ENCODE data around the gene KIAA0753.
"Not testable (repeated sequence)": the region's sequence is repeated elsewhere in the genome, so short reads cannot be mapped to it uniquely, and the experiment has no call there.

Gene KIAA0753

GRCh38 chr17:6599364-6599763 is 41.1 kb downstream of the KIAA0753 start:
- FAIRE-seq, result no peak
- no peak for DNase-seq (ENCODE audit: low spot score)

- DNase-seq (ENCODE audit: low spot score) (no peak), FAIRE-seq (no peak)
These were observed 42.8 kb downstream of the KIAA0753 start for GRCh38 chr17:6597727-6598126.

DNA sequence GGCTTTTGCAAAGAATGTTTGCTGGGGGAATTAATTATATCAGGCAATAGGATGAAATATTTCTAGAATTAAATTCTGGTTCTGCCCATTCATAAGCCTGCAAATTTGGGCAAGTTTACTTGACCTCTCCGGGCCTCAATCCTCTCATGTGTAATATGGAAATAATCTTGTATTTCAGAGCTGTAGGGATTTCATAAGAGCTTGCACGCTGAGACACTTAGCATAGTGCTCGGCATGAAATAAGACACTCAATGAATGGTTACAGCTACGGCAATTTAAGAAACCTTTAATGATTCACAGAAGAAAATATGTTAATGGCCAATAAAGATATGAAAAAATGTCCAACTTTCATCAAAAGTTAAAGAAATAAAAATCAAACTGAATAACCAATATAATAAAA is 43.6 kb downstream of the KIAA0753 start:
- FAIRE-seq, result no peak
- no peak for DNase-seq (ENCODE audit: low spot score)

DNA sequence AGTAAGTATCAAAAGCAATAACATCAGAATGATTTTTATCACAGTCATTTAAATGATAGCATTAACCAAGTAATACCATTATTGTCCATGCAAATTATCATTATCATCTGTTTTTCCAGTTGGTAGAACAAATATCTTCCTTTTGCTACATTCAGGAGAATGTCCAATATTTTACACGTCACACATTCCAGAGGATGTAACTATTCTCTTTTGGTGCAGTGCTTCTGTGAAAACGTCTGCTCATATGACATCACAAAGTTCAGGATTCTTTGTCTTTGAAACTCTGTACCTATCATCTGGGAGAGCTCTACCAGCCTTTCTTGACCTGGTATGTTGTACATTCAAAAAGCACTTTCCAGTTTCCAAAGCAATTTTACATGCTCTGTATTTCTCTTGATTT is 44.0 kb downstream of the KIAA0753 start:
- FAIRE-seq, result no peak
- DNase-seq (ENCODE audit: low spot score), result no peak

DNA sequence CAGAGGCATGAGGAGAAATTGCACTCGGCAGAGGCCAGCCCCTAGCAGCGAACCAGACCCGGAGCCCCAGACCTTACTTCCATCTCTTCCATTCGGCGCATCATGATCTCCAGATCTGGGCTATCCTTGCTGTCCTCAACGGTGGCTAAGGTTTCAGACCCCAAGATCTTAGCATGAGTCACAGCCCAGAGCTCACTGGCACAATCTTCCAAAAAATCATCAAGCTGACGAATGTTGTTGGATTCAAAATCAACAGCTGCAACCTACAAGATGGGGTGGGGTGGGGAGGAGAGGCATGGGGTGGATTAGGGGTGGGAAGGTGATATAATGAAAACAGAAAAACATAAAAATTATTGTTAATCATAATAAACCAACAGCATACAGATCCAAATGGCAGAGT is 44.4 kb downstream of the KIAA0753 start:
- no peak for DNase-seq (ENCODE audit: low spot score)
- no peak for FAIRE-seq

DNA sequence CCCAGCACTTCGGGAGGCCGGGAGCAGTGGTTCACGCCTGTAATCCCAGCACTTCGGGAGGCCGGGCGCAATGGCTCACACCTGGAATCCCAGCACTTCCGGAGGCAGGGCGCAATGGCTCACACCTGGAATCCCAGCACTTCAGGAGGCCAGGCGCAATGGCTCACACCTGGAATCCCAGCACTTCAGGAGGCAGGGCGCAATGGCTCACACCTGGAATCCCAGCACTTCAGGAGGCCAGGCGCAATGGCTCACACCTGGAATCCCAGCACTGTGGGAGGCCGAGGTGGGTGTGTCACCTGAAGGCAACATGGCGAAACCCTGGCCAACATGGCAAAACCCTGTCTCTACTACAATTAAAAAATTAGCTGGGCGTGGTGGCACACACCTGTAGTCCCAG is 47.1 kb downstream of the KIAA0753 start:
- FAIRE-seq; DNase-seq (ENCODE audit: low spot score): not testable (repeated sequence)

DNA sequence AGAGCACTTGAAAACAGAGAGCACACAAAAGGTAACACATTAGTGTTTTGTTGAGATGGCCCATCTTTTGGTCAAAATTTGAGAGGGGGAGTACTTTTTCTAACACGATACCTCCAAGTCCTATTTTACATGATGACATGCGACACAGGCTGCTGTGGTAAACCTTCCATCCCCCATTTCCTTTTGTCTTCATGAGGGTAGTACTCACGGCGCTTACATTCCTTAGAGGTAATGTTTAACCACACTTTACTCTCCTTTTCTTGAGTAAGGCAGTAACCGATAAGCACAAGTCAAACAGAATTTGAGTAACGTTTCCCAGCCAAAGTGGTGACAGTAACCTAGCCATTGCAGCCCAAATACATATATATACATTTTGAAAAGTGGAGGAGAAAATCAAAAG is 48.3 kb downstream of the KIAA0753 start:
- FAIRE-seq, result no peak
- peak; percentile 92 for DNase-seq (ENCODE audit: low spot score)

DNA sequence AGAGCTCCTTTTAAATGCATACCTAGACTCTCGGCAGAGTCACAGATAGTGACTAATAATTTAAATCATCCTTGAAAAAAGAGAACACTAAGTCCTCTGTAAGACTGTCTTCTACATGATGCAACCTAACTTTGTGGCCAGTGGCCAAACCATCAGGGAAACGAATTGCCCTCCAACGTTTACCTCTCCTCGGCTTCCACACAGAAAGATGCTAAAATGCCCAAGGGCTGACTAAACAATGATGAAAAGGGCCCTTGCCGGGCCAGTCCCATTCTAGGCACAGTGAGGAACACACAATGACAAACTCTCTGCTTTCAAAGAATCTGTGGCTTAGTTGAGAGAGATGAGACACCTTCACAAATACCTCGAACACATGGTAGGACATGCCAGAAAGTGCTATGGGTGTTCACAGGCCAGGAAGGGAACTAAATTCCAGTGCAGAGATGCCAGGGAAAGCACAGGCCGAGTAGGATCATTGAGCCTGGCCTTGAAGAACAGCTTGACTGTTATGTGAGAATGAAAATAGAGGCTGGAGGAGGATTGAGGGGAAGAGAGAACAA is 48.8 kb downstream of the KIAA0753 start:
- FAIRE-seq (peak; percentile 98), DNase-seq (ENCODE audit: low spot score) (peak; percentile 95)

DNA sequence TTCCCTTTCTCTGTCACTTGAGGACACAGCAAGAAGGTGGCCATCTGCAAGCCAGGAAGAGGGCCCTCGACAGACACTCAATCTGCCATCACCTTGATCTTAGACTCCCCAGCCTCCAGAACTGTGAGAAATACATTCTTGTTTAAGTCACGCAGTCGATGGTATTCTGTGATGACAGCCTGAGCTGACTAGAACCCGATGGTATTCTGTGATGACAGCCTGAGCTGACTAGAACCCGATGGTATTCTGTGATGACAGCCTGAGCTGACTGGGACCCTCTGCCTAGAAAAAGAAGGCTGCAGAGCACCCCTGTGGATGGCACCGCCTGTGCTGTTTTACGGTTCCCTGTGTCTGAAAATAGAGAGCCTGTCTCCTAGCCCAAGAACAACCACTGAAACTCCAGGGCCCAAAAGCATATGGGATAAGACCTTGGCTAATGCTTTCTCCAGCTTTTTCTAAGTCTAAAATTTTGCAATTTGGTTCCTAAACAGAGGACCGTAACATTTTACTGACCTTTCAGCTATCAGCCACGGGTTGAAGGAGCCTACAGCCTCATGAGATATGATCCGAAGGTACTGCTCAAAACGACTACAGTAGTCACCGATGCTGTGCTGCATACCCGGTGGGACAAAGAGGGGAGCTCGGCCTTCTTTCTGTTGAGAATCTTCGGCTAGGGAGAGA is 51.1 kb downstream of the KIAA0753 start:
- FAIRE-seq (no peak), DNase-seq (ENCODE audit: low spot score) (no peak)

DNA sequence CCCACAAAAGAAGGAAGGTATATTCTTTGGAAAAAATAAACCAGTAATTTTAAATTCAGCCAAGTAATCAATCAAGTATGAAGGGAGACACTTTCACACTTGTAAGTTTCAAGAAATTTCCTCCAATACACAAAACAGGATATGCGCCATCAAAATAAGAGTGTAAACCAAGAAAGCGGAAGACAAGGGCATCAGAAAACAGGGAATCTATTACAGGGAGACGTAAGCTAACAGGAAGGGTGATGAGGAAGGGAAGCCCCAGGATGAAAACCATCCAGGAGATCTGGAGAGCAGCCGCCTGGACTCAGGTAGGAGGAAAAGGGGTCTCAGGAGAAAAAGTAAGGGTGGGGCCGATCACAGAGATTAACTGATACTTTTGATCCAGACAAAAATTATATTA is 52.3 kb downstream of the KIAA0753 start:
- no peak for FAIRE-seq
- DNase-seq (ENCODE audit: low spot score), result no peak

DNA sequence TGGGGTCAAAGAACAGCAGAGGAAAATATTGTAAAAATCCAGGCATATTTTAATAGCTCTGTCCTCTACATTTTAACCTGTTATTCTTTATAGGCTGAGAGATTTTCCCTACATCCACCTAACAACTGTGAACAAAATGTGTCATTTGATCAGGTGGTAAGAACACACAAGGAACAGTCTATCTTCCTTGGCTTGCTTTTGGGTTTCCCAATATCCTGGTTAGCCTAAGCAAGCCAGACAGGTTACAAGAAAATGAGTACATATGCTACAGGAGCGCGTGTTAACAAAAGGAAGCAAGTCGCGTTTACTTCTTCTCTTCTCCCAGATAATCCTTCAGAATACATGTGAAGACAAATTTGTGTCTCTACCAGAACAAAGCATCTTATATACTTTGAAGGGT is 53.2 kb downstream of the KIAA0753 start:
- DNase-seq (ENCODE audit: low spot score) (no peak), FAIRE-seq (no peak)

GRCh38 chr17:6583411-6583810 is 57.1 kb downstream of the KIAA0753 start:
- DNase-seq (ENCODE audit: low spot score) (no peak), FAIRE-seq (no peak)

- no peak for DNase-seq (ENCODE audit: low spot score)
- no peak for FAIRE-seq
These were observed 59.9 kb downstream of the KIAA0753 start for GRCh38 chr17:6580625-6581024.

GRCh38 chr17:6578491-6578890 is 62.0 kb downstream of the KIAA0753 start:
- DNase-seq (ENCODE audit: low spot score) (no peak), FAIRE-seq (no peak)

DNA sequence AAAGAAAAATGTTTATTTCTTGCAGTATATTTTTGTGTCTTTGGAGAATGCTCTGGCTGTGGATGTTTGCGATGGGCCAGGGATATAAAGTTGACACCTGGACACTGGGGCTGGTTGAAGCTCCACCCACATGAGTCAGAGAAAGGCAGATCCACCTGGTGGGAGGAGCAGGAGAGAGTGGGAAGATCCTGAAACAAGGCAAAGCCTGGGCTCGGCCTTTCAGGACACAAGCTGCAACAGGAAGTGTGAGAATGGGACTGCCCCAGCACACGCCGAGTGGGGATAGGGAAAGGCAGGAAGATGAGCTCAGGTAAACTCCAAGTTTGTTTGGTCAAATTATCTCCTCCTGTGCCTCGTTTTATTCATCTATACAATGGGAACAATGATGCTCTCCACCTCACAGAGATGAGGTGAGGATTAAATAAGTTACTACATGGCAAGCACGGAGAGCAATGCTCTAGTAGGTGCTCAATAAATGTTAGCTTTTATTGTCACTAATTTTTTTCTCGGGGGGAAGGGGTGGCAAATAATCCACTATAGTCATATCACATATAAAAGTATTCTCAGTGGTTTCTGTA is 62.7 kb downstream of the KIAA0753 start:
- FAIRE-seq, result no peak
- no peak for DNase-seq (ENCODE audit: low spot score)

DNA sequence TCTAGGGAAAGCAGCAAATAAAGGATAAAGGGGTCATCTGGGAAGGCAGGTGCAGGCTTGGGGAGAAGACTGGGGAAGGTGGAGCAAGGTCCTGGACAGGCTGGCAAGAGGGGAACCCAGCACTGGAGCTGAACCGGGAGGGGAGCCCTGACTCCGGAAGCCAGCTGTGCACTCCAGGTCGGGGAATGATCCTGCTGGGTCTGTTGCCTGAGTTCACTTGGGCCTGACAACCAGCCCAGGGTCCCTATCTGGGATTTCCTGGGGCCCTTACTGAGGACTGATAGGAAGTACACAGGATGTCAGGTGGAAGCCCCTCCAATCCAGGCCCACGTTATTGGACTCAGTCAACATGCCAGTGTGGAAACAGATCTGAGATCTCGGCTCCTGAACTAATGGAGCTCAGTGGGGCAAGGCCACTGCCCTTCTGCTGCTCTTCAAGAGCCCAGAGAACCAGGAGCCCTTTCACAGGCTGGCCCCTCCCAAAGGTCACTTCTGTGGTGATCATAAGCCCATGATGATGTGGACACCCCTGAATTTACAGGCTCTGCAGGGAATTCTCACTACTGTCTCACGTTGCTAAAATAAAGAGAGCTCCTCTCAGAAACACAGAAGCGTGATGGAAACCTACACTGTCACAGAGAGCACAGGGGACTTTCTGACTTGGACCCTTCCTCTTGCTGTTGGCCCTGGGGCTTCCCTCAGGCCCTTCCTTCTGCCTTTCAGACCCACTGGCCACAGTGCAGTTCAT is 64.3 kb downstream of the KIAA0753 start:
- no peak for DNase-seq (ENCODE audit: low spot score)
- FAIRE-seq, result no peak

DNA sequence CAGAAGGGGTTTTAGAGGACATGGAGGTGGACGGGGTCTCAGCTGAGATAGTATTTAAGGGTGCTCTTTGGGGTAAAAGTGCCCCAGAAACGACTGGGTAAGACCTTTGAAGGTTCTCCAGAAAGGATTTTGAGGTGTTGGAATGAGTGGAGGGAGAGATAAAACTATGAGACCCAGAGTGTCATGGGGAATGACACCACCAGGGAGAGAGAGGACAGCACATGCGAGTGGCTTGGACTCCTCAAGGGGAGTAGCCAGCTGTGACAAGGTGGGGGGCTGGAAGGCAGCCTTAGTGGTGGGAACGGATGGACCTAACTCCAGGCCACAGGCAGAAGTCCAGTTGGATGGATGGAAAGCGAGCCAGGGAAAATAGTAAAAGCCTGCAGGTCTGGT is 64.9 kb downstream of the KIAA0753 start:
- no peak for FAIRE-seq

GRCh38 chr17:6574687-6575595 is 65.6 kb downstream of the KIAA0753 start:
- peak; percentile 14 for DNase-seq (ENCODE audit: low spot score)
- no peak for FAIRE-seq

More for the DNA sequence above, 64.9 kb downstream of the KIAA0753 start:
- no peak for DNase-seq (ENCODE audit: low spot score)

DNA sequence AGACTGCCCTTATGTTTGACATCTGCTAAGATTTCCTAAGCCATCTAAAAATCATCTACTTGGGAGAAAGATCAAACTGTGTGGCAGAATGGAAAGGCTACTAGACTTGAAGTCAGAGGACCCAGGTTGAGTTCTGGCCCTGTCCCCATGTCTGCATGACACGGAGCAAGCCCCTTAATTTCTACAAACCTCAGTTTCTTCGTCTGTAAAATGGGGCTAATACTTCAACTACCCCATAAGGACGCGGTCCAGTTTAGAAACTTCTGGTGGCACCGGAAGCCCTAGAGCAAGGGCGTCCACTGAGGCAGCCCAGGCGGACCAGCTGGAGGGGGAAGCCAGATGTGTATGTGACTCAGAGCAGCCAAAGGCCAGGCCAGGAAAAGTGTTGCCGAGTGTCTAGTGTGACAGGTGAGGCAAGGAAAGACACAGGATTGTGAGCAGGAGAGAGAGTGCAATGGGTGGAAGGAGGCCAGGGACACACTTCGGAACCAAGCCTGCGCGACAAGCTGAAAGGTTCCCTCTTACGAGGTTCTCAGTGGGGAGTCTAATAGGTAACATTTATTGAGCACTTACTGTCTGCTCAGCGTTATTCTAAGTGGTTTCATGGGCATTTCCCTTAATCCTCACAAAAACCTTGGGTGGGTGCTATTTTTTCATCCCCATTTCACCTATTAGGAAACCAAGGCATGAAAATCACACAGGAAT is 66.4 kb downstream of the KIAA0753 start:
- FAIRE-seq, result no peak
- DNase-seq (ENCODE audit: low spot score), result no peak

- not testable (repeated sequence) for FAIRE-seq; DNase-seq (ENCODE audit: low spot score)
These were observed 67.0 kb downstream of the KIAA0753 start for GRCh38 chr17:6573495-6573894.

DNA sequence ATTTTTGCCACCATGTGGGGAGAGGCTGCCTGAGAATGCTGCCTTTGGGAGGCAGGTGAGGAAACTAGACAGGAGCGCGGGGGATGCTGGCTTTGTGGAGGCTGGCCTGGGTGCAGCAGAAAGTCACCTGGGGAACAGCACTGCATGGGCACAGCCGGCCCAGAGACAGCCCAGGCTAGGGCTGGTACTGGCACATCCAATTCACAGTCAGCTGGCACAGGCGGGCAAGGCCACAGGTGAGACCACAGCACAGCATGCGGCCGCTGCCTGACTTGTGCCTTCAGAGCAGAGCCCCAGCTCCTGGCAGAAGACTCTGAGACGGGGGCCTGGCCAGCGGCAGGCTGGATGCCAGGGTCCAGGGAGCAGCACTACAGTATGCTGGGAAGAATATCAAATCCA is 67.5 kb downstream of the KIAA0753 start:
- FAIRE-seq (no peak), DNase-seq (ENCODE audit: low spot score) (no peak)

Data from RCC 7860 (cell line).